Endothelial cell of umbilical vein (primary cell): ENCODE results near the gene ENG. TPM values are rescaled to one million over a fixed set of nuclear protein-coding genes. Genes with fewer than 3 reads are reported as not detected.

Experiments
- BruUV-seq: library from RNA; stranded (reverse); fragments of 400-500 nt; replicated peaks from 2 replicates; lab custom pipeline; 2021; lab: Mats Ljungman, UMichigan
- CTCF ChIA-PET: fragments of 300-600, 350-600 bp; sonication (Branson Sonifier 250); formaldehyde crosslinking; loops from one replicate; lab custom pipeline; 2021; ENCODE audit warnings: antibody characterized with exemption, inconsistent platforms; lab: Charles Lee
- POLR2A ChIA-PET: fragments of 300-600, 350-600 bp; sonication (Branson Sonifier 250); formaldehyde crosslinking; loops from one replicate; lab custom pipeline; 2021; ENCODE audit warnings: antibody characterized with exemption, inconsistent platforms; lab: Charles Lee
- DNase-seq: peaks from one replicate; pipeline ENCODE4 v3.0.0-alpha.2; 2011; ENCODE audit warnings: low read depth, low spot score
- FAIRE-seq: peaks from 2 replicates; lab custom pipeline; 2011; peaks lifted over from hg19 to GRCh38; lab: Jason Lieb, UNC
- H2AFZ ChIP-seq: 2 replicates; pipeline ENCODE4 v1.6.0; 2012; ENCODE audit warnings: low read depth, low read length, control low read depth, inconsistent platforms
- H3K27ac ChIP-seq: 2 replicates; pipeline ENCODE4 v1.5.1; 2011; ENCODE audit warnings: low read depth, mild to moderate bottlenecking, control low read depth, low read length, moderate library complexity; ENCODE audit not compliant: insufficient read depth
- H3K27me3 ChIP-seq, 2 experiments: 2 replicates each; pipeline versions ENCODE4 v1.6.0 to v1.6.1; 2011; ENCODE audit warnings: low read length in 2 of 2, mixed read lengths in 1 of 2; ENCODE audit not compliant: control insufficient read depth in 2 of 2, insufficient read depth in 2 of 2
- H3K36me3 ChIP-seq, 2 experiments: 2 replicates in 1 of 2; 3 replicates in 1 of 2; pipeline ENCODE4 v1.5.1; 2011; ENCODE audit warnings: low read length in 2 of 2, mild to moderate bottlenecking in 1 of 2, moderate library complexity in 1 of 2; ENCODE audit not compliant: control insufficient read depth in 2 of 2, insufficient read depth in 2 of 2; ENCODE audit errors: extremely low read depth in 1 of 2
- H3K4me1 ChIP-seq: 3 replicates; pipeline ENCODE4 v1.5.1; 2011; ENCODE audit warnings: mild to moderate bottlenecking, low read length; ENCODE audit not compliant: control insufficient read depth, insufficient read depth; ENCODE audit errors: extremely low read depth
- H3K4me2 ChIP-seq: 2 replicates; pipeline ENCODE4 v1.6.1; 2011; ENCODE audit warnings: low read length, control low read depth, mixed read lengths; ENCODE audit not compliant: insufficient read depth
- H3K4me3 ChIP-seq, 3 experiments: fragments of 200-600 bp in 1 of 3; sonication (generic), shearing (Covaris generic) in 1 of 3; replicated peaks in 1 of 3; 2 replicates each; pipeline ENCODE4 v1.5.1; 2011 to 2016; ENCODE audit warnings: control low read depth in 3 of 3, low read length in 3 of 3, mild to moderate bottlenecking in 2 of 3, inconsistent platforms in 1 of 3, low read depth in 1 of 3, moderate library complexity in 1 of 3; ENCODE audit not compliant: insufficient read depth in 1 of 3
- H3K79me2 ChIP-seq: 2 replicates; pipeline ENCODE4 v1.6.0; 2012; ENCODE audit warnings: low read length, inconsistent platforms; ENCODE audit not compliant: control insufficient read depth, insufficient read depth
- H3K9ac ChIP-seq: replicated peaks from 2 replicates; pipeline ENCODE3; 2011; ENCODE audit warnings: low read length, control low read depth; ENCODE audit not compliant: insufficient read depth; ENCODE audit errors: extremely low read depth
- H3K9me1 ChIP-seq: replicated peaks from 3 replicates; pipeline ENCODE4 v1.6.0; 2011; ENCODE audit warnings: mild to moderate bottlenecking, low read length; ENCODE audit not compliant: control insufficient read depth, insufficient read depth; ENCODE audit errors: extremely low read depth
- H3K9me3 ChIP-seq: replicated peaks from 2 replicates; pipeline ENCODE4 v1.5.1; 2012; ENCODE audit warnings: low read length, inconsistent platforms; ENCODE audit not compliant: control insufficient read depth, insufficient read depth
- H4K20me1 ChIP-seq: replicated peaks from 2 replicates; pipeline ENCODE3; 2011; ENCODE audit warnings: mild to moderate bottlenecking, low read length; ENCODE audit not compliant: control insufficient read depth, insufficient read depth; ENCODE audit errors: extremely low read depth
- EZH2 ChIP-seq: IDR thresholded peaks from 2 replicates; pipeline ENCODE4 v1.6.1; 2012; ENCODE audit warnings: borderline replicate concordance, low read depth, mild to moderate bottlenecking, moderate library complexity, low read length, inconsistent platforms; ENCODE audit not compliant: severe bottlenecking
- FOS ChIP-seq: IDR thresholded peaks from 2 replicates; pipeline ENCODE4 v1.6.1; 2011; ENCODE audit warnings: mild to moderate bottlenecking, low read length, moderate library complexity, borderline replicate concordance; ENCODE audit not compliant: insufficient read depth
- GATA2 ChIP-seq: IDR thresholded peaks from 2 replicates; pipeline ENCODE4 v1.7.0; 2011; ENCODE audit warnings: low read depth, mild to moderate bottlenecking, moderate library complexity, mixed read lengths, low read length; ENCODE audit not compliant: insufficient read length, insufficient read depth
- JUN ChIP-seq: IDR thresholded peaks from 2 replicates; pipeline ENCODE4 v1.6.1; 2011; ENCODE audit warnings: borderline replicate concordance, low read depth; ENCODE audit not compliant: insufficient read length, insufficient read depth
- MAX ChIP-seq: IDR thresholded peaks from 2 replicates; pipeline ENCODE4 v1.6.1; 2011; ENCODE audit not compliant: insufficient read depth, insufficient read length
- MYC ChIP-seq: IDR thresholded peaks from one replicate; pipeline ENCODE4 v1.6.1; 2011; ENCODE audit warnings: mild to moderate bottlenecking, low read depth, low read length
- POLR2A ChIP-seq: IDR thresholded peaks from 2 replicates; pipeline ENCODE4 v1.6.1; 2012; ENCODE audit warnings: low read depth, mild to moderate bottlenecking, control low read depth, low read length
- POLR2AphosphoS5 ChIP-seq: IDR thresholded peaks from 2 replicates; pipeline ENCODE4 v1.6.1; 2012; ENCODE audit warnings: low read depth, mild to moderate bottlenecking, control low read depth, low read length, moderate library complexity; ENCODE audit not compliant: insufficient read depth
- dilution Hi-C: fragments of 300-500 bp; cut with MboI; formaldehyde crosslinking; loops from one replicate; pipeline ENCODE4 v1.15.0; 2019; ENCODE audit warnings: low sequenced_read_pairs; ENCODE audit not compliant: extremely low pct_ligation_motif_present
- intact Hi-C: fragments of 100-400 bp; cut with micrococcal nuclease; formaldehyde crosslinking; loops from one replicate; pipeline ENCODE4 v1.10.0; 2022
- polyA plus RNA-seq, 4 experiments: library from polyadenylated mRNA; depleted of rRNA in 3 of 4; stranded (reverse) in 3 of 4; unstranded in 1 of 4; fragments of >200 nt; gene quantifications; 2 replicates each; pipeline versions ENCODE4 v1.2.1 to v1.2.3, GENCODE V29; 2011 to 2012; ENCODE audit warnings: missing spikeins in 1 of 4
- total RNA-seq: library from RNA; stranded (reverse); gene quantifications from 2 replicates; pipeline ENCODE4 v1.2.3, GENCODE V29; 2021
- TF ChIP-seq, protein P1 (sequence below), 2 donors: IDR thresholded peaks; 1 replicate in 1 of 2; 2 replicates in 1 of 2; pipeline ENCODE4 v1.5.1; 2011; ENCODE audit warnings: low read length in 2 of 2, mild to moderate bottlenecking in 2 of 2, moderate library complexity in 2 of 2, control low read depth in 1 of 2, inconsistent platforms in 1 of 2, low read depth in 1 of 2; ENCODE audit not compliant: insufficient read depth in 1 of 2; ENCODE audit errors: extremely low read depth in 1 of 2

ENG gene
- total and polyA plus RNA-seq, 2 donors (not counting 3 experiments of a cell fraction or from before 2014, with no cell fraction given) = 338 to 728 TPM

- Histone ChIP-seq H3K4me1 (peaks cover 5% of the 10 kb centered on the region), H2AFZ (no peak overlapping the region), H3K9me1 (no peaks in the 10 kb centered on the region), H3K36me3 (peaks cover 8 to 32% of the 10 kb centered on the region in 2 experiments), H3K9me3 (no peaks in the 10 kb centered on the region), H3K27me3 (no peaks in the 10 kb centered on the region), H3K4me2 (no peak overlapping the region), H4K20me1 (no peaks in the 10 kb centered on the region), H3K9ac (no peak overlapping the region), H3K27ac (no peak overlapping the region), H3K79me2 (peaks cover 13% of the 10 kb centered on the region), H3K4me3 (no peak overlapping the region)
- DNase-seq = no peak
- intact Hi-C loops = no loop called here
- BruUV-seq = no TSS peak
- dilution Hi-C loops = no loop called here
- POLR2A ChIA-PET = interaction anchor here (0.6 to 0.7 kb wide), 2 partner anchors 36 to 38 kb away, joined by 4 to 5 read pairs; no protein-coding TSS in a partner anchor
- no peak for FAIRE-seq
- TF ChIP-seq POLR2A = no peak
- no peak for TF ChIP-seq MAX
- TF ChIP-seq, protein P1, sequence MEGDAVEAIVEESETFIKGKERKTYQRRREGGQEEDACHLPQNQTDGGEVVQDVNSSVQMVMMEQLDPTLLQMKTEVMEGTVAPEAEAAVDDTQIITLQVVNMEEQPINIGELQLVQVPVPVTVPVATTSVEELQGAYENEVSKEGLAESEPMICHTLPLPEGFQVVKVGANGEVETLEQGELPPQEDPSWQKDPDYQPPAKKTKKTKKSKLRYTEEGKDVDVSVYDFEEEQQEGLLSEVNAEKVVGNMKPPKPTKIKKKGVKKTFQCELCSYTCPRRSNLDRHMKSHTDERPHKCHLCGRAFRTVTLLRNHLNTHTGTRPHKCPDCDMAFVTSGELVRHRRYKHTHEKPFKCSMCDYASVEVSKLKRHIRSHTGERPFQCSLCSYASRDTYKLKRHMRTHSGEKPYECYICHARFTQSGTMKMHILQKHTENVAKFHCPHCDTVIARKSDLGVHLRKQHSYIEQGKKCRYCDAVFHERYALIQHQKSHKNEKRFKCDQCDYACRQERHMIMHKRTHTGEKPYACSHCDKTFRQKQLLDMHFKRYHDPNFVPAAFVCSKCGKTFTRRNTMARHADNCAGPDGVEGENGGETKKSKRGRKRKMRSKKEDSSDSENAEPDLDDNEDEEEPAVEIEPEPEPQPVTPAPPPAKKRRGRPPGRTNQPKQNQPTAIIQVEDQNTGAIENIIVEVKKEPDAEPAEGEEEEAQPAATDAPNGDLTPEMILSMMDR (IDR thresholded peaks at IDR 0.05; ENCODE audit: extremely low read depth in 1 of 2, insufficient read depth in 1 of 2, low read depth in 1 of 2, low read length in 2 of 2) = no peak
- no peak for TF ChIP-seq EZH2
- TF ChIP-seq MYC = no peak
- no peak for TF ChIP-seq POLR2AphosphoS5
- no peak for TF ChIP-seq JUN
- TF ChIP-seq GATA2 = no peak
- TF ChIP-seq FOS = no peak
- CTCF ChIA-PET = interaction anchor here (0.6 to 1.5 kb wide), 5 partner anchors 44 to 874 kb away, joined by 3 to 12 read pairs (median 3); partner anchors contain the start of gene TOR2A
Measured at GRCh38 chr9:127809002-127809539, 45.4 kb downstream of the ENG start.
